DOHH2 (cell line): ENCODE data around the gene FXYD7.

ENCODE experiments used
- CTCF ChIP-seq: fragments of 200-600 bp; sonication (generic); IDR thresholded peaks from one replicate; pipeline ENCODE4 v1.5.1; 2014; ENCODE audit warnings: antibody characterized with exemption, mild to moderate bottlenecking, low read depth, low read length; ENCODE audit not compliant: poor library complexity, severe bottlenecking
- EZH2phosphoT487 ChIP-seq: fragments of 200-600 bp; sonication (generic); IDR thresholded peaks from 2 replicates; pipeline ENCODE4 v1.6.1; 2017; ENCODE audit warnings: borderline replicate concordance, mild to moderate bottlenecking, antibody characterized with exemption, low read length, moderate library complexity, mixed read lengths

DNA sequence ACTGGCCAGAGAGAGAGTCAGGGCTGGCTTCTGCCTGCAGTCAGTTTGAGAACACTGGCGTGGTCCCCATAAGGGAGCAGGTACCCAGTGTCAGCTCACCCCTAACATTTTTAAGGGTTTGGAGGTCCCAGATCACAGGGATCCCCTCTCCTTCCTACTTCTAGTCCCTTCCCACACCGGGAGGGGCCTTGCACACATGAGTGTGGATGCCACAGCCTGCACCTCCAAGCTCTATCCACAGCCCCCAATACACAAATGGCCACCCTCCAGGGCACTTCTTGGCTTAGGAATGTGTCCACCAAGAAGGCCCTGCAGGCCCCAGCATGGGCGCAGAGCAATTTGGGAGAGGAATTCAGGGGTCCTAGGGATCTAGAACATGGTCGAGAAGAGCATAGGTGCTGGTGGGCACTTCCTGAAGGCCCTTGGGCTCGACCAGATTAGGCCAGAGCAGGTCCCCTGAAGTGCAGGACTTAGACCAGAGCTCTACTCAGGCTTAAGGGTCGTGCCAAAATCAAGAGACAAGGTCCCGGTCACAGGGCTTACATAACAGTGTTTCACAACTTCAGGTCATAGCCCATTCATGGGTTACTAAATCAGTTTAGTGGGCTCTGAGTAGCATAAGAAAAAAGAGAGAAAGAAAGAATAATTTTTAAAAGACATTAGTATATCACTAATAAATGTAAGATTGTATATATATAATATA, 27.5 kb downstream of the FXYD7 start:
- TF ChIP-seq CTCF (no peak), EZH2phosphoT487 (no peak)
